GM21447 (cell line): ENCODE results near the gene ARRB2.
"Not testable (repeated sequence)": the region's sequence is repeated elsewhere in the genome, so short reads cannot be mapped to it uniquely, and the experiment has no call there.

Experiments used
- ATAC-seq: cut with Tn5 transposase; IDR thresholded peaks from one replicate; pipeline ENCODE4 v1.9.1; 2021; ENCODE audit not compliant: unreplicated experiment

ARRB2 gene

GRCh38 chr17:4699401-4700056 is 10.9 kb upstream of the ARRB2 start:
- ATAC-seq: not testable (repeated sequence)

- no peak for ATAC-seq
Measured at GRCh38 chr17:4701116-4701515, 9.3 kb upstream of the ARRB2 start.

- ATAC-seq: no peak
Measured at GRCh38 chr17:4703330-4703691, 7.1 kb upstream of the ARRB2 start.

- not testable (repeated sequence) for ATAC-seq
Measured at GRCh38 chr17:4704574-4704907, 5.9 kb upstream of the ARRB2 start.

GRCh38 chr17:4704991-4705390 is 5.4 kb upstream of the ARRB2 start:
- ATAC-seq: no peak

- no peak for ATAC-seq
Measured at GRCh38 chr17:4706121-4706520, 4.3 kb upstream of the ARRB2 start.

- no peak for ATAC-seq
Measured at GRCh38 chr17:4708436-4708835, 2.0 kb upstream of the ARRB2 start.

GRCh38 chr17:4710693-4711634 is 532 bp downstream of the ARRB2 start:
- ATAC-seq: no peak

GRCh38 chr17:4711661-4712181 is 1.3 kb downstream of the ARRB2 start:
- no peak for ATAC-seq

GRCh38 chr17:4712526-4712925 is 2.1 kb downstream of the ARRB2 start:
- ATAC-seq: no peak

GRCh38 chr17:4714340-4715062 is 4.1 kb downstream of the ARRB2 start:
- not testable (repeated sequence) for ATAC-seq

- no peak for ATAC-seq
Measured at GRCh38 chr17:4715063-4715744, 4.8 kb downstream of the ARRB2 start.

- no peak for ATAC-seq
Measured at GRCh38 chr17:4716081-4716480, 5.6 kb downstream of the ARRB2 start.

GRCh38 chr17:4717791-4718190 is 7.4 kb downstream of the ARRB2 start:
- no peak for ATAC-seq

- ATAC-seq: no peak
Measured at GRCh38 chr17:4718276-4718675, 7.8 kb downstream of the ARRB2 start.

- no peak for ATAC-seq
Measured at GRCh38 chr17:4719146-4719545, 8.7 kb downstream of the ARRB2 start.

GRCh38 chr17:4719684-4720221 is 9.3 kb downstream of the ARRB2 start:
- ATAC-seq: no peak

- ATAC-seq: no peak
Measured at GRCh38 chr17:4720787-4721186, 10.4 kb downstream of the ARRB2 start.

- no peak for ATAC-seq
Measured at GRCh38 chr17:4721203-4722135, 11.0 kb downstream of the ARRB2 start.
